Activated T-cell treated with anti-CD3 and anti-CD28 coated beads, Interleukin-2, amount 50 U/mL, for 4 hours (primary cell): ENCODE measurements around the gene ARHGEF19. TPM values are rescaled to one million over a fixed set of nuclear protein-coding genes. Genes with fewer than 3 reads are reported as not detected.
"Not testable (repeated sequence)": the region's sequence is repeated elsewhere in the genome, so short reads cannot be mapped to it uniquely, and the experiment has no call there.

ENCODE experiments used
- ATAC-seq, 2 donors: fragments of 200-7000 bp; cut with Tn5 transposase; one replicate each; pipeline ENCODE4 v1.10.0; 2021
- DNase-seq: peaks from one replicate; pipeline ENCODE4 v3.0.0-alpha.2; 2020
- H3K27me3 Mint-ChIP-seq: one replicate; pipeline ENCODE4 v1.8.0; 2021; ENCODE audit warnings: low read depth, mixed read lengths
- H3K36me3 Mint-ChIP-seq: one replicate; pipeline ENCODE4 v1.8.0; 2022; ENCODE audit warnings: mixed read lengths; ENCODE audit not compliant: insufficient read depth
- H3K4me1 Mint-ChIP-seq: one replicate; pipeline ENCODE4 v1.8.0; 2021; ENCODE audit warnings: low read depth, mixed read lengths
- H3K4me3 Mint-ChIP-seq: one replicate; pipeline ENCODE4 v1.8.0; 2021; ENCODE audit warnings: mild to moderate bottlenecking, moderate library complexity, mixed read lengths
- H3K9me3 Mint-ChIP-seq: one replicate; pipeline ENCODE4 v1.8.0; 2021; ENCODE audit warnings: mixed read lengths
- total RNA-seq, 3 donors: library from RNA; stranded (reverse); gene quantifications; one replicate each; pipeline ENCODE4 v1.2.1, GENCODE V29; 2021

ARHGEF19 gene
- total RNA-seq, result 10 to 100 TPM; 10.6 to 16.6 (median 11.1) TPM

DNA sequence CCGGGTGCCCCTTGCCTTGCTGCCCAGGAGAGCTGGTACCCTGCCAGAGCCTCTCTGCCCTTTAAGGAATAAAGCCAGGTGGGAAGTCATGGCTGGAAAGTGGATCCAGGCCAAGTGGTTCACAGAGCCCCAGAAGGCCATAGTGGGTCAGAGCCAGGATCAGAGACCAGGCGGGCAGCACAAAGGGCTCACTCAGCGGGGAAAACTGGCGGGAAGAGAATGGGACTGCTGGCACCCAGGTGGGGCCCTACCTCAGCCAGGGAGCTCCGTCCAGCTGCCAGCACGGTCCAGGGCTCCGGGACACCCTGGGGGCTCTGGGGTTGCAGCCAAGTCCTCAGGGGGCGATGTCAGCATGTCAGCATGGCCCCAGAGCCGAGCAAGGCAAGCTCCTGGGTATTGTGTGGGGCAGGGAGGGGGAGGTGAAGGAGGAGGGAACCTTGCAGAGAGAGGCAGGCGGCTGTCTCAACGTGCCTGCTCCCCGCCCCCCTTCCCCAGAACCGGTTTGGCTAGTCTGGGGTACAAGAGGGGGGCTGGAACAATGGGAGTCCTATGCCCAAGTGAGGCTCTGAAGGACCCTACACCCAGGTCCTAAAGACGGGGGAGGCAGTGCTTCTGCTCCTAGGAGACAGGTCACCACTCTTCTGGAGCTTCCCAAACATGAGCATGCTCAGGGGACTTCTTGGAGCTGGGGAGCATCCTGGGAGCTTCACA, at the start of gene ARHGEF19:
Gene ARHGEF19 (minus strand): TSS at position 402 of the 711 bp plus-strand sequence. CDS start 3,598 bp downstream, outside the sequence.
- Mint-ChIP-seq H3K9me3 (no peaks in the 10 kb centered on the region), H3K4me3 (no peak within 1 kb of the TSS), H3K27me3 (no peaks in the 10 kb centered on the region), H3K4me1 (peaks cover 15% of the 10 kb centered on the region), H3K36me3 (no peaks in the 10 kb centered on the region)
- DNase-seq, result no peak
- no peak for ATAC-seq

DNA sequence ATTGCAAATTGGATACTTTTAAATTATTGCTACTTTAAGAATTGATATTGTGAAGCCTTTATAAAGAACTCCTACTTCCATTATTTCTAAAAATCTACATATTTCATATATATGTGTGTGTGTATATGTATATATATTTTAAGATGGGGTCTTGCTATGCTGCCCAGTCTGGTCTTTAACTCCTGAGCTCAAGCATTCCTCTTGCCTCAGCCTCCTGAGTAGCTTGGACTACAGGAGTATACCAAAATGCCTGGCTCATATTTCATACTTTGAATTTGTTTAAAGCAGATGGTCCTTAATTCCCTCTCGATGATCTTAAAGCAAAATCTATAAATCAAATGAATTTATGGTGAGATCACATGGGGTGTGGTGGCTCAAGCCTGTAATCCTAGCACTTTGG, 49.6 kb upstream of the ARHGEF19 start:
- Mint-ChIP-seq H3K4me1 (no peaks in the 10 kb centered on the region), H3K4me3 (no peak overlapping the region), H3K36me3 (no peaks in the 10 kb centered on the region), H3K9me3 (no peaks in the 10 kb centered on the region), H3K27me3 (no peaks in the 10 kb centered on the region)
- ATAC-seq (no peak), DNase-seq (no peak)

DNA sequence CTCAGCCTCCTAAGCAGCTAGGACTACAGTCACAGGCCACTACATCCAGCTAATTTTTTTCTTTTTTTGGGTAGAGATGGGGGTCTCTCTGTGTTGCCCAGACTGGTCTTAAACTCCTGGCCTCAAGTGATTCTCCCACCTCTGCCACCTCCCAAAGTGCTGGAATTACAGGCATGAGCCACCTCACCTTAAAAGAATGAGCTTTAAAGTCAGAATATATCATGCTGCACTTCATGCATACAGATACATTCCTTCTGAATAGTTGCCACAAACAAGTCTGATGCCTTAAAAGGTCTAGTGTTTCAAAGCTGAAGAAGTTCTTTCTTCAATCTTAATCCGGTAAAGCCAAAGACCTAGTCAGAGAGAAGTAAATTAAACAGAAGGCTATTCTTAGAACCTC, 48.4 kb upstream of the ARHGEF19 start:
- Mint-ChIP-seq H3K9me3 (no peaks in the 10 kb centered on the region), H3K36me3 (peaks cover 6% of the 10 kb centered on the region), H3K27me3 (no peaks in the 10 kb centered on the region), H3K4me1 (no peaks in the 10 kb centered on the region), H3K4me3 (no peak overlapping the region)
- DNase-seq (no peak), ATAC-seq (no peak)

DNA sequence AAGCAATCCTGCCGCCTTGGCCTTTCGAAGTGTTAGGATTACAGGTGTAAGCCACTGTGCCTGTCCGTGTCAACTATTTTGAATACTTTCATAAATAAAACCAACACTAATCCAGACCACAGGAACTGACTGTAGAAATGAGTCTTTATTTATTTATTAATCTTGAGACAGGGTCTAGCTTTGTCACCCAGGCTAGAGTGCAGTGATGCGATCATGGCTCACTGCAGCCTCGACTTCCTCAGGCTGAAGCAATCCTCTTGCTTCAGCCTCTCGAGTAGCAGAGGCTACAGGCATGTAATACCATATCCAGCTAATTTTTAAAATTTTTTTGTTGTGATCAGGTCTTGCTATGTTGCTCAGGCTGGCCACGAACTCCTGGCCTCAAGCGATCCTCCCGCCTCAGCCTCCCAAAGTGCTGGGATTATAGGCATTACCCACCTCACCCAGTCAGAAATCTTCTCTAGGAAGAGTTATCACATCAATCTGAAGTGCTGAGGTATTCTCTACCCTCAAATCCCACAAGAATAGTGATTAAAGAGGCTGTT, 46.2 kb upstream of the ARHGEF19 start:
- Mint-ChIP-seq H3K36me3 (peaks cover 17% of the 10 kb centered on the region), H3K4me3 (no peak overlapping the region), H3K4me1 (no peaks in the 10 kb centered on the region), H3K9me3 (no peaks in the 10 kb centered on the region), H3K27me3 (no peaks in the 10 kb centered on the region)
- ATAC-seq (no peak), DNase-seq (no peak)

DNA sequence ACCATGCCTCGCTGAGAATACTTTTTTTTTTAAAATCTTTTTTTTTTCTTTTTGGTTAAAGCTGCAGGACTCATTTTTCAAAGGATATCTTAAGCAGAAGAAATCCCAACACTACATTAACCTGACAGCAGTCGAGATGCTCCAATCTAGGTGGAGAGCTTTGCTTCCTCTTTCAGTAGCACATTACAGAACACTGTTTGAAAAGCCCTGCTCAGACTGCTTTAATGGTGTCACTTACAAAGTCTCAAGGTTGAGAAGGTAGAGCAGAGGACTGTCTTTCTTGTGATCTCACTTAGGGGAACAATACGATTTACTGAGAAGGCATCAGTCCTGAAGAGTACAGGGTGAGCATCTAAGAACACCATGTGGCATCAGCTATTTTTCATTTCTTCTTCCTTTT, 45.5 kb upstream of the ARHGEF19 start:
- no peaks in the 10 kb centered on the region for H3K4me1 Mint-ChIP-seq
- H3K27me3 Mint-ChIP-seq, result no peaks in the 10 kb centered on the region
- H3K9me3 Mint-ChIP-seq, result no peaks in the 10 kb centered on the region
- ATAC-seq (no peak), DNase-seq (no peak)
- H3K36me3 Mint-ChIP-seq, result peaks cover 20% of the 10 kb centered on the region
- H3K4me3 Mint-ChIP-seq, result no peak overlapping the region

DNA sequence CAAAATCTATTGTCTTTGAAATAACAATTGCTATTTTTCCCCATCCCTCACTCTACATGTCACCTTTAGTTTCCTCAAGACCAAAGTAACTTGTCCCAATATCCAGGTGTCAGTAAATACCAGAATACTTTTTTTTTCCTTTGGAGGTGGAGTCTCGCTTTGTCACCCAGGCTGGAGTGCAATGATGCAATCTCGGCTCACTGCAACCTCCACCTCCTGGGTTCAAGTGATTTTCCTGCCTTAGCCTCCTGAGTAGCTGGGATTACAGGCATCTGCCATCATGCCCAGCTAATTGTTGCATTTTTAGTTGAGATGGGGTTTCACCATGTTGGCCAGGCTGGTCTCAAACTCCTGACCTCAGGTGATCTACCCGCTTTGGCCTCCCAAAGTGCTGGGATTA, 45.1 kb upstream of the ARHGEF19 start:
- peaks cover 21% of the 10 kb centered on the region for H3K36me3 Mint-ChIP-seq
- H3K4me3 Mint-ChIP-seq, H3K4me1 Mint-ChIP-seq, ATAC-seq, H3K27me3 Mint-ChIP-seq, H3K9me3 Mint-ChIP-seq, DNase-seq: not testable (repeated sequence)

DNA sequence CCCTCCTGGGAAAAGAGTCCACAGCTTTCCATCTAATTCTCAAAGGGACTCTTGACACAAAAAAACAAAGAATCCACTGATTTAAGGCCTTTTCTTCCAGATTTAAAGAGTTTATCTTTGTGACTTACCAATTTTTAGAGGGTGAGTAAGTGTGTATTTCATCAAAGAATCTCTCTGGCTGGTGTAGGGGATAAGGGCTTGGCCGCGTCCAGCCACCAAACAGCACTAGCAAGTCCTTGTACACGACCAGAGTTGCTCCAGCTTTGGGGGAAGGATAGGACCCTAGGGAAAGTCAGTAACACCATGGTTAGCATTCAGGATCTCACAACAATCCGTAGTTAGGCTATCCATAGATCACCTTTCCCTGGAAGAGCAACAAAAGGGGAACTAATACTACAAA, 44.0 kb upstream of the ARHGEF19 start:
- H3K36me3 Mint-ChIP-seq, result peaks cover 29% of the 10 kb centered on the region
- no peaks in the 10 kb centered on the region for H3K9me3 Mint-ChIP-seq
- H3K4me3 Mint-ChIP-seq, result no peak overlapping the region
- ATAC-seq (no peak), DNase-seq (no peak)
- H3K4me1 Mint-ChIP-seq, result no peaks in the 10 kb centered on the region
- no peaks in the 10 kb centered on the region for H3K27me3 Mint-ChIP-seq

DNA sequence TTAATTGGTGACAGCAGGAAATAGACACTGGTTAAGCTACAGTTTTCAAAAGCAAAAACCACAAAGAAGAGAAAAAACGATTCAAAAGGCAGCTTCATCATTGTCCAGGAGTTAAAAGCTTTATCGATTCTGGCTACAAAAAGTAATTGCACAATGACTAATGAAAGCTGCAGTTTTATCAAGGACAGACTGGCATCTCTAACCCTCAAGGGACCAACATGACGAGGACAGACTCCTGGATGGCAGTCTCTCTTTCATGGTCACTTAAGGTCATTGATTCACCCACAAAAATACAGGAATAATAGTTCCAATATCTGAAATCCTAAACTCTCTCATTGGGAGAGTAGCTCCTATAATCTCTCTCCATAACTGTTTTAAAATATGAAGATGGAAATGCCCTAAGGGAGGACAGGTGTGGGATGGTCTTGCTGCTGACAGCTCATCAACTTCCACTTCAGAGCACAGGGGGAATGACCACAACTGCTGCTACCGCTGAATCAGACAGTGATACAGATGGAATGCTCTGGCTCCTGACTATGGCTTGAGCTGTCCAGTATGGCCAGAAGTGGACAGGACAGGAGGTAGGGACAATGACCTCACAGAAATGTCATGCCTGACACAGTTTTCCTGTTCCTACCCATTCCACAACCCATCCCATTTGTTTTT, 41.9 kb upstream of the ARHGEF19 start:
- Mint-ChIP-seq H3K36me3 (peaks cover 32% of the 10 kb centered on the region), H3K27me3 (no peaks in the 10 kb centered on the region), H3K4me1 (peaks cover 6% of the 10 kb centered on the region), H3K4me3 (no peak overlapping the region), H3K9me3 (no peaks in the 10 kb centered on the region)
- ATAC-seq (no peak), DNase-seq (no peak)

DNA sequence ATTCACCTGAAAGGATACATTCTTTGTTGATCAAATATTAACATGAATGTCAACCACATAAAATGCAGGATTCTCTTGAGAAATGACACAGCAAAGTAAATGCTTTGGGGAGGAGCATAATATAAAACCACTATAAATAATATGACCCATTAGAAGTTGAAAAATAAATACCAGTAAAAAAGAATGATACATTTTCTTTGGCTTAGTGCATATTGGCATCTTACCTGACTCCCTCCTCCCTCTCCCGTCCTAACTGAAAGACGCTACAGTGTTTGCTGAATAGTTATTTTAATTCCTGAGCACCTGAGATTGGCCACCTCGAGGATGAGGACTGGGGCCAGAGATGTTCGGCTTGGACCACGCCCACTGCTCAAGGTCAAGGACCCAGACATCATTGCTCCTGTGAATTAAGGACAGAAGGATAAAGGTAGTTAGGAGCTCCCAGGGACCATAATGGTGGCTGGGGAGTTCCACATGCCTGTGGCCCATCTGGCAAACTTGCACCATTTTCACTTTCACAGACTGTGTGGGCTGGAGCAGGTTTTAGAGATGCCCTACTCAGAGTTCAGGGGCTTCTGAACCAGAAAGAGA, 41.0 kb upstream of the ARHGEF19 start:
- Mint-ChIP-seq H3K36me3 (peaks cover 32% of the 10 kb centered on the region), H3K4me3 (no peak overlapping the region), H3K27me3 (no peaks in the 10 kb centered on the region), H3K9me3 (no peaks in the 10 kb centered on the region), H3K4me1 (peaks cover 15% of the 10 kb centered on the region)
- DNase-seq (no peak), ATAC-seq (no peak)

DNA sequence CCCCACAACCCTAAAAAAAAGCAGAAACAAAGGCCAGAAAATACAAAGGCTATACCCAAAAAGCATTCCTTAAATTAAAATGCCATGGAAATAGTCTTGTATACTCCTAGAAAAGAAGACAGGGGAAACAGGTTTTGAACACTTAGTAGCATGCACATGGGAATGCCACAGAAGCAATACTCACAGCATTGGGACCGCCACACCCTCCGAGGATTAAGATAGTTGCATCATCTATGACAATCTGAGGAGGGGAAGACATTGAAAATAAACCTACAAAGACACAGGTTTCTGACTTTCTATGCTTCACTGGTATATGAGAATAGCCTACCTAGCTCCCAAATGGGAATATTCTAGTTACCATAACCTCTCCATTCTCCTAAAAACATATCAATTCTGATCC, 40.5 kb upstream of the ARHGEF19 start:
- peaks cover 15% of the 10 kb centered on the region for H3K4me1 Mint-ChIP-seq
- no peak for ATAC-seq
- no peak for DNase-seq
- no peak overlapping the region for H3K4me3 Mint-ChIP-seq
- peaks cover 32% of the 10 kb centered on the region for H3K36me3 Mint-ChIP-seq
- H3K9me3 Mint-ChIP-seq, result no peaks in the 10 kb centered on the region
- H3K27me3 Mint-ChIP-seq, result no peaks in the 10 kb centered on the region

DNA sequence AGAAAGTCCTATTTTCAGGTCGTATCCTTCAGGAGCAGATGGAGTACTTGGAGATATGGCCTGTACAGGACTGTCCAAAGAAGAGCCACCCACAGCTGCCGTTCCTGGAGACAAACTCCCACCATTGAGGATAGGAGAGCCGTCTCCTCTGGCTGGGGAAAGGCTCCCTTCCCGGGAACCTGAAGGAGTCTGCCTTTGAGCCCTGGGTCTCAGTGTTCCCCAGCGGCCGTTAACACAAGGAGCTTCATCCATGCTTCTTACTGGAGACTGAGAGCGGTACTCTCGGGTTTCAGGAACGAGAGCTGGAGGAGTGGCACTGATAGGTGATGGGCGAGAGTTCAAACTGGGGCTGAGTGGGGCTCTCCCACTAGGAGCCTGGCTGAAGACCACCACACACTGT, 38.9 kb upstream of the ARHGEF19 start:
- DNase-seq (no peak), ATAC-seq (no peak)
- Mint-ChIP-seq H3K36me3 (peaks cover 36% of the 10 kb centered on the region), H3K4me3 (no peak overlapping the region), H3K4me1 (peaks cover 15% of the 10 kb centered on the region), H3K27me3 (no peaks in the 10 kb centered on the region), H3K9me3 (no peaks in the 10 kb centered on the region)

DNA sequence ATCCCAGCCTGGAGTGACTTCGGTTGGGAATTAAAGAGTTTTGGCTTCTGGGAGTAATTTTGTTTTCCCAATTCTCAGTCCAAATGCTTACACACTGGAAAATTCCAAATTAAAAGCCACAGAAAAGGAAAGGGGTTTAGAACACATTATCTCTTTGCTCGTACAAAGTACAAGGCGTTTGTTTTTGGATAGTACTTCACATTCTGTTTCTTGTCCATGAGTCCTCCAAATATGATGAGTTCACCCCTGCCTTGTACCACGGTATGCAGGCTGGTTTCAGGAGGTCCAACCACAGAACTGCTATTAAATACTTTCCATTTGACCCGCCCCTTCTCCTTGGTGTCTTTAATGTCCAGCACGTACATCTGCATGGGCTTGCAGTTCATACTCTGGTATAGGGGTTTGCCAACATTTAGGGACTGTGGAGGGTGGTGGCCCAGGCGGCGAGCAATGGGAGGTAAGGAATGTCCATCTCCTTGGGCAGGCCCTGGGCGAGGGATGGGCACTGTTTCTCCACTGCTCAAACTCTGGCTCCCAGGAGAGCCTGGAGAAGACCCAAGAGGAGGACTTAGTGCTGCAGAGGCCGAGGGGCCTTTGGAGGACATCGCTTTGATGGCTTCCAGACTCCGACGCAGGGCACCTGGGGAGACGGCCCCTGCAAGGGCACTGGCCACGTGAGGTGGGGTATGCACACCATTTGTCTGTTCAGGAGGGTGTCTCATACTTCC, 38.2 kb upstream of the ARHGEF19 start:
- H3K9me3 Mint-ChIP-seq, result no peaks in the 10 kb centered on the region
- no peak overlapping the region for H3K4me3 Mint-ChIP-seq
- peaks cover 15% of the 10 kb centered on the region for H3K4me1 Mint-ChIP-seq
- H3K36me3 Mint-ChIP-seq, result peaks cover 30% of the 10 kb centered on the region
- no peaks in the 10 kb centered on the region for H3K27me3 Mint-ChIP-seq
- DNase-seq (no peak), ATAC-seq (no peak)

DNA sequence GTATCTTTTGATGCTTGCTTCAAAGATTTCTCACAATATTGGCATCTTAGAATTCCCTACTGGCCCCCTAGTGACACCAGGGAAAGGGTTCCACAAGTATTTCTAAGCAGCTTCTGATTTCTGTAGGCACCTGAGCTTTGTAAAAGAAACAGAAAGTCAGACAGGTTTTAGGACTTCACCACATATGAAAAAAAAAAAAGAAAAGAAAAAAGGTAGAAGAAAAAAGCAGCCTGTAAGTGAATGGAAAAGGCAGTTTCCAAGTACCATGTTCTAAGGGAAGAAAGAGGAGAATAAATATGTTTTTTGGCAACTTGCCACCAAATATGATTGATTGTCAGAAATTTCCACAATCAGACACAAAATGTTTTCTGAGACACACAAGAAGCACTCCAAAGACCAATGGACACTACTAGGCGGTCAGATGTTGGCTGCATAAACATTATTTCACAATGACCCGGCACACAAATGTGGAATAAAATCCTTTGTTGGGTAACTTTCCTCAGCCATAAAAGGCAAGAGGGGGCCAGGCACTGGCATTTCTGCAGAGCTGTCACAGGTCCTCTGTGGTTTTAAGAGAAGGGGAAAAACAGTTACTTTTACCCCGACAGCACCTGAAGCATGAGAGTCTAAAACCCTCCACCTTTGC, 37.3 kb upstream of the ARHGEF19 start:
- Mint-ChIP-seq H3K4me1 (peaks cover 15% of the 10 kb centered on the region), H3K36me3 (peaks cover 27% of the 10 kb centered on the region), H3K27me3 (no peaks in the 10 kb centered on the region), H3K4me3 (no peak overlapping the region), H3K9me3 (no peaks in the 10 kb centered on the region)
- DNase-seq (no peak), ATAC-seq (no peak)
